ENCODE data around the gene FBXO30. TPM values are rescaled to one million over a fixed set of nuclear protein-coding genes. Genes with fewer than 3 reads are reported as not detected.
A peak's percentile ranks its signal among the peaks of the same experiment; 100 is the strongest.

The FBXO30 gene
- total and polyA plus RNA-seq, 9 of the 15 experiments (the other 6 are each of a cell fraction or from before 2014, with no cell fraction given): 3.6 to 12.8 (median 7.1) TPM

GRCh38 chr6:145814501-145815308, at the start of gene FBXO30 (continued):
- no peak for TF ChIP-seq MYNN (IDR thresholded peaks at IDR 0.05)
- TF ChIP-seq MYNN (CRISPR knock-in tag; IDR thresholded peaks at IDR 0.05): no peak
- peak; percentile 48; the same call in 1 of the 2 replicates for TF ChIP-seq SIN3B (IDR thresholded peaks at IDR 0.05; ENCODE audit: low read depth)
- peak; percentile 60; the same call in 1 of the 2 replicates for TF ChIP-seq GTF2E2 (tag; IDR thresholded peaks at IDR 0.05)
- TF ChIP-seq ZNF12 (CRISPR knock-in tag; IDR thresholded peaks at IDR 0.05): no peak
- no peak; the same call in 1 of the 2 replicates for TF ChIP-seq CBFA2T2 (conservative IDR thresholded peaks at IDR 0.05)
- peak in 1 of 2 experiments; percentile 33; a peak in 2 of 4 replicates for TF ChIP-seq BCLAF1 (IDR thresholded peaks at IDR 0.05; ENCODE audit: borderline replicate concordance in 1 of 2, control insufficient read depth in 1 of 2, low read depth in 2 of 2, low read length in 1 of 2)
- no peak for TF ChIP-seq LEF1 (IDR thresholded peaks at IDR 0.05)
- peak; percentile 87 for TF ChIP-seq BRD9 (IDR thresholded peaks at IDR 0.05; ENCODE audit: low read depth, partially characterized antibody)
- 0 out of 4 replicates have a peak, but pooled peaks of 1 of the 2 experiments have one; percentile 14 for TF ChIP-seq HDAC1 (IDR thresholded peaks at IDR 0.05)
- TF ChIP-seq NCOA4 (IDR thresholded peaks at IDR 0.05; ENCODE audit: partially characterized antibody): no peak
- no peak for TF ChIP-seq EHMT2 (IDR thresholded peaks at IDR 0.05)
- no peak for TF ChIP-seq ZNF280A (IDR thresholded peaks at IDR 0.05; ENCODE audit: low read depth, partially characterized antibody)
- TF ChIP-seq EZH2 (IDR thresholded peaks at IDR 0.05; ENCODE audit: borderline replicate concordance, low read depth, low read length): no peak
- TF ChIP-seq PATZ1 (CRISPR knock-in tag; IDR thresholded peaks at IDR 0.05; ENCODE audit: borderline replicate concordance): no peak
- peak; percentile 82; the same call in 1 of the 2 replicates for TF ChIP-seq ZNF165 (CRISPR knock-in tag; IDR thresholded peaks at IDR 0.05; ENCODE audit: borderline replicate concordance)
- no peak for TF ChIP-seq ZNF449 (CRISPR knock-in tag; IDR thresholded peaks at IDR 0.05)
- TF ChIP-seq BACH1 (tag; IDR thresholded peaks at IDR 0.05): no peak; the same call in 1 of the 2 replicates

All from K562 (cell line).